GM13976 (cell line): ENCODE results near the gene SEZ6L2.

Experiments
- DNase-seq: peaks from one replicate; pipeline ENCODE4 v3.0.0; 2012; ENCODE audit warnings: low spot score
- CTCF ChIP-seq: IDR thresholded peaks from 2 replicates; pipeline ENCODE4 v1.5.1; 2012; ENCODE audit warnings: borderline replicate concordance, mild to moderate bottlenecking; ENCODE audit not compliant: insufficient read depth; ENCODE audit errors: extremely low read depth, missing control alignments, control extremely low read depth
- in situ Hi-C: fragments of 300-500 bp; cut with MboI; formaldehyde crosslinking; loops from one replicate; pipeline ENCODE4 v1.12.0; 2022; ENCODE audit warnings: low sequenced_read_pairs, mixed read lengths, inconsistent platforms; ENCODE audit not compliant: unreplicated experiment

Gene SEZ6L2

GRCh38 chr16:29831490-29831889 lies 67.9 kb downstream of the SEZ6L2 start:
- in situ Hi-C loops: no loop called here
- TF ChIP-seq CTCF: no peak
- DNase-seq: no peak

- TF ChIP-seq CTCF: no peak
- no peak for DNase-seq
- in situ Hi-C loops: no loop called here
Observed at GRCh38 chr16:29830774-29831173, 68.6 kb downstream of the SEZ6L2 start.

GRCh38 chr16:29826342-29826695 lies 73.0 kb downstream of the SEZ6L2 start:
- in situ Hi-C loops: no loop called here
- no peak for TF ChIP-seq CTCF

GRCh38 chr16:29825145-29826044 lies 74.0 kb downstream of the SEZ6L2 start:
- DNase-seq: peak; percentile 87
- in situ Hi-C loops: no loop called here
- no peak for TF ChIP-seq CTCF

More at GRCh38 chr16:29826342-29826695, 73.0 kb downstream of the SEZ6L2 start:
- no peak for DNase-seq

GRCh38 chr16:29824589-29825144 lies 74.7 kb downstream of the SEZ6L2 start:
- in situ Hi-C loops: no loop called here
- DNase-seq: no peak
- no peak for TF ChIP-seq CTCF

- in situ Hi-C loops: no loop called here
- no peak for TF ChIP-seq CTCF
- no peak for DNase-seq
Observed at GRCh38 chr16:29821643-29822115, 77.7 kb downstream of the SEZ6L2 start.
